ENCODE measurements around the gene THRA.

THRA gene

DNA sequence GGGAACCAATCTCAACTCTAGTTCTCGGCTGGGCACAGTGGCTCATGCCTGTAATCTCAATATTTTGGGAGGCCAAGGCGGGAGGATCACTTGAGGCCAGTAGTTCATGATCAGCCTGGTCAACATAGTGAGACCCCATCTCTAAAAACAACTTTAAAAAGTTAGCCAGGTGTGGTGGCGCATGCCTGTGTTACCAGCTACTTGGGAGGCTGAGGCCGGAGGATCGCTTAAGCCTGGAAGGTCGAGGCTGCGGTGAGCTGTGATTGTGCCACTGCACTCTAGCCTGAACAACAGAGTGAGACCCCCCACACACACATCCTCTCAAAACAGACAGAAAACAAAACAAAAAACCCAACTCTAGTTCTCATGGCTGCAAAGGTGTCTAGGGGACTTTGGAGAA, 4.9 kb downstream of the THRA start:
- DNase-seq (ENCODE audit: low read depth in 2 of 2): no peak
- H3K4me3 ChIP-seq (replicated peaks in 1 of 2; ENCODE audit: low read depth in 2 of 2, low read length in 2 of 2): no peak overlapping the region
- TF ChIP-seq, protein P1, sequence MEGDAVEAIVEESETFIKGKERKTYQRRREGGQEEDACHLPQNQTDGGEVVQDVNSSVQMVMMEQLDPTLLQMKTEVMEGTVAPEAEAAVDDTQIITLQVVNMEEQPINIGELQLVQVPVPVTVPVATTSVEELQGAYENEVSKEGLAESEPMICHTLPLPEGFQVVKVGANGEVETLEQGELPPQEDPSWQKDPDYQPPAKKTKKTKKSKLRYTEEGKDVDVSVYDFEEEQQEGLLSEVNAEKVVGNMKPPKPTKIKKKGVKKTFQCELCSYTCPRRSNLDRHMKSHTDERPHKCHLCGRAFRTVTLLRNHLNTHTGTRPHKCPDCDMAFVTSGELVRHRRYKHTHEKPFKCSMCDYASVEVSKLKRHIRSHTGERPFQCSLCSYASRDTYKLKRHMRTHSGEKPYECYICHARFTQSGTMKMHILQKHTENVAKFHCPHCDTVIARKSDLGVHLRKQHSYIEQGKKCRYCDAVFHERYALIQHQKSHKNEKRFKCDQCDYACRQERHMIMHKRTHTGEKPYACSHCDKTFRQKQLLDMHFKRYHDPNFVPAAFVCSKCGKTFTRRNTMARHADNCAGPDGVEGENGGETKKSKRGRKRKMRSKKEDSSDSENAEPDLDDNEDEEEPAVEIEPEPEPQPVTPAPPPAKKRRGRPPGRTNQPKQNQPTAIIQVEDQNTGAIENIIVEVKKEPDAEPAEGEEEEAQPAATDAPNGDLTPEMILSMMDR (IDR thresholded peaks at IDR 0.05; ENCODE audit: low read depth, low read length): no peak

DNA sequence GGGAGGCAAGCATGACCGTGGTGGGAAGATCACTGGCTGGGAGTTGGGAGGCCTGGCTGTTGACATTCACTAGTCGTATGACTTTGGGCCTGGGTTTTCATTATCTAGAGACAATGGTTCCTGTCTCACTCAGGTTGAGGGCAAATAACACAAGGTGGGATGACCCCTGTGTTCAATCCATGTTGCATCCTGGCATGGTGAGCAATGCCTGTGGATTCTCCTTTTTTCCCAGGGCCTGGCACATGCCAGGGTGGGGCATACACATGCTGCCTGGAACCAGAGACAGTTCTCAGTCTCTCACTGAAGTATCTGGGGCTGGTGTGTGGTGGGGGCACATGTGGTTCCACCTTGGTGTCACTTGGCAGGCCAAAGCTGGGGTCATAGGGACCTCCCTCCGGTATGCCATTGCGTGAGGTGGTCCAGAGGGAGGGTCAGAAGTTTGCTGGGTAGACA, 5.4 kb downstream of the THRA start:
- peak overlapping the region in 1 of 2 donors; percentile 31 for H3K4me3 ChIP-seq (replicated peaks in 1 of 2; ENCODE audit: low read depth in 2 of 2, low read length in 2 of 2)
- no peak for DNase-seq (ENCODE audit: low read depth in 2 of 2)
- TF ChIP-seq, protein P1 (IDR thresholded peaks at IDR 0.05; ENCODE audit: low read depth, low read length): no peak

DNA sequence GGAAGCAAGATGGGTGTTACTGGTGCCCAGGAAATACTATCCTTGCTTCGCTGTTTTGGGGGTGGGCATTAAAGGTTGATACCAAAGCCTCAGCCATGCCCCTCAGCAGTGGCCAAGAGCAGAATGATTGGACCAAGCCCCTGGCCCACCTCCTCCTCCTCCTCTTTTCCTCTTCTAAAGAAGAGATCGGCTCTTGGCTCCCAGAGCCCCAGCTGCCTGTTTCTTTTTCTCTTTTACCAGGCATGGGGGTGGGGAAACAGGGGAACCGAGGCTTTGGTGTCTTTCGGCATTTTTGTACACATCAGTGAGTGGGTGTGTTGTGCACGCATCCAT, 5.8 kb downstream of the THRA start:
- peak overlapping the region in 1 of 2 donors; percentile 31 for H3K4me3 ChIP-seq (replicated peaks in 1 of 2; ENCODE audit: low read depth in 2 of 2, low read length in 2 of 2)
- TF ChIP-seq, protein P1 (IDR thresholded peaks at IDR 0.05; ENCODE audit: low read depth, low read length): no peak
- no peak for DNase-seq (ENCODE audit: low read depth in 2 of 2)

DNA sequence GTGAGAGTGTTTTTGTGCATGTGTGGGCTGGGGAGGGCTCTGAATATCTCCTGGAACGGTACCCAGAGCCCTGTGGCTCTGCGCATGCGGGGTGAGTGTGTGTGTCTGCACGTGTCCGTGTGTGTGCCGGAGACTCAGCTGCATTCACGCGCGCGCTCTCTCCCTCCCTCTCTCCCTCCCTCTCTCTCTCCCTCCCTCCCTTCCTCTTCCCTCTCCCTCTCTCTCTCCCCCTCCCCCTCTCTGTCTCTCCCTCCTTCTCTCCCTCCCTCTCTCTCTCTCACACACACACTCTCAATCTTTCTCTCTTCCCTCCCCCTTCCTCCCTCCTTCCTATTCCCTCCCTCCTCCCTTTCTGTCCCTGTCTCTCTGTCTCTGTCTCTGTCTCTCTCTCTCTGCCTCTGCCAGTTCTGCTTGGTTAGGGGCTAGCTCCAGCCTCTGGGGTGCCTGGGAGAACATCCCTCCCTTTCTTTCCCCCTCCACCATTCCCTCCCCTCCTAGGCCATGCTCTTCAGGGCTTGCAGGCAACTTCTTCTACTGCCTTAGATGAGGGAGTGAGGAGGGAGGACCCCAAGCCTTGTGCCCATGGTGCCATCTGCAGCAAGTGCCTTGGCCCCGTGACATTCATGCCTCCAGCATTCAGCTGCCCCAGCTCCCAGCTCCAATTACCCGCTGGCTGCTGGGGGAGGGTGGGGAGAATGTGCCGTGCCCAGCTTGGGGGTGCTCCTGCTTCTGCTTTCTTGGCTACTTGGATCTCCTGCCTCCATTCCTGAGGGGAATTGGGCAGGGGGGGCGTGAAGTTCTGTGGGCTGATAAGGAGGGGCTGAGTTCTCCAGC, 6.4 kb downstream of the THRA start:
- TF ChIP-seq, protein P1 (IDR thresholded peaks at IDR 0.05; ENCODE audit: low read depth, low read length): no peak
- DNase-seq (ENCODE audit: low read depth in 2 of 2): peak; percentile 80 to 92
- peak overlapping the region in 1 of 2 donors; percentile 31 for H3K4me3 ChIP-seq (replicated peaks in 1 of 2; ENCODE audit: low read depth in 2 of 2, low read length in 2 of 2)

DNA sequence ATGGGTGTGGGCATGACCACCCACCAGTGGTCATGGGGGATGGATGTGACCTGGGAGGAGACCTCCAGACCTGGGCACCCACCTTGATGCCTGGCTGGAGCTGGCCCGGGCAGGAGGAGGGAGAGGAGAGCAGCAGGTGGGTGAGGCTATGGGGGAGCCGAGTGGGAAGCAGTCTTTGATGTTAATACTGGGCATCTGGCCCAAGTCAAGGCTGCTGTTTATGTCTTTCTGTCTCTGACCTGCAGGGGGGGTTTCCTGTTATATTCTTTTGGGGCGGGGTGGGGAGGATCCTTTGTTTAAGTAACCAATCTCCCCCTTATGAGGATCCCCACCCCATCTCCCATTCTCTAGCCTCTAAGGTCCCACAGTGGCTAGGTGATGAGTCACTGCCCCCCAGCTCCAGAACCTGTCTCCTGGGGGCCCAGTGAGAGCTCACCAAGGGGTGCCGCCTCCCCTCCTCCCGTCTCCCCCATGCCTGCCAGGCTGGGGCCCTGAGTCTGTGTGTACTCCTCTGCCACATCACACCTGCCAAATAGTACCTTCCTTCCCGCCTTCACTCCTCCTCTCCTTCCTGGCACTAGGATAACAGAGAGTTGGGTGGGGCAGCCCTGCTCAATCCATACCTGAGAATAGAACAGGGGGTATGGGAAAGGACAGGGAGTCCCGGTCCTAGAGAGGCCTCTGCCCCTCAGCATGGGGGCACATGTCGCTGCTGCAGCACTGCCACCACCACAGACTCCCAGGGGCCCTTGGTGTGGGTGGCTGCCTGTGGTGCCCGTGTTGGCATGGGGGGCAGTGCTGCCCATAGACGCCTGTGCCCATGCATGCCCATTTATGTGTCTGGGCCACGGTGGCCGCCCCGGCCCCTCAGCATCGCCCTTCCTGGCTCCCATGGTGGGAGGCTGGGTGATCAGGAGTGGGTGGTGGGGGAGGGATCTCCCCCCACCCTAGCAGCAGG, 7.3 kb downstream of the THRA start:
- no peak overlapping the region for H3K4me3 ChIP-seq (replicated peaks in 1 of 2; ENCODE audit: low read depth in 2 of 2, low read length in 2 of 2)
- TF ChIP-seq, protein P1 (IDR thresholded peaks at IDR 0.05; ENCODE audit: low read depth, low read length): peak; percentile 36
- DNase-seq (ENCODE audit: low read depth in 2 of 2): peak; percentile 56 to 58

DNA sequence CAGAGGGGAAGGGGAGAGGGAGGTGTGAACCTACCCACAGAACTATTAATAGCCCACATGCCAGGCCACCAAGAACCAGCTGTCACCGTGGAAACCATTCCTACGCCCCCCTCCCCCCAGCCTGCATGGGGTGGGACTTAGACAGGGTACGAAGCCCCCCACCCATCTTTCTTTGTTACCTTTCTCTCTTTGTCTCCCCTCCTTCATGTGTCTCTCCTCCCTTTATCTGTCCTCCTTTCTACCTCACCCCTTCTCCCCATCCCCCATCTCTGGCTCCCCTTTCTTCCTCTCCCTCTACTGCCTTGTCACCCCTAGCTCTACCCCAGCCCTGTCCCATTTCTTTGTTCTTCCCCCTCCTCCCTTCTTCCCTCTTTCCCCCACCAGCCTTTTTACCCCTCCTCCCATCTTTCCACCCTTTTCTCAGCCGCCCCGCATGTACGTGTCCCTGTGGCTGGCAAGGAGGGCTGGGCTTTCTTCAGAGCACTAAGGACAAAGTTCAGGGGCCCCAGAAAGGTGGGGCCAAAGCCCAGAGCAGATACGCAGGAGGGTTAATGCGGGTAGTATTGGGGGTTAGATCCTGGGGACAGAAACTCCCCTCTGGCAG, 8.0 kb downstream of the THRA start:
- no peak for DNase-seq (ENCODE audit: low read depth in 2 of 2)
- H3K4me3 ChIP-seq (replicated peaks in 1 of 2; ENCODE audit: low read depth in 2 of 2, low read length in 2 of 2): no peak overlapping the region
- TF ChIP-seq, protein P1 (IDR thresholded peaks at IDR 0.05; ENCODE audit: low read depth, low read length): no peak
